PFSK-1 (cell line): Measurements from ENCODE around the gene DLGAP4.

Experiments used
- POLR2AphosphoS5 ChIP-seq: IDR thresholded peaks from 2 replicates; pipeline ENCODE4 v1.6.1; 2012; ENCODE audit warnings: low read depth, mild to moderate bottlenecking, control low read depth, low read length, moderate library complexity
- TAF1 ChIP-seq: IDR thresholded peaks from 2 replicates; pipeline ENCODE4 v1.6.1; 2012; ENCODE audit warnings: low read length, control low read depth, borderline replicate concordance; ENCODE audit not compliant: insufficient read depth

DNA sequence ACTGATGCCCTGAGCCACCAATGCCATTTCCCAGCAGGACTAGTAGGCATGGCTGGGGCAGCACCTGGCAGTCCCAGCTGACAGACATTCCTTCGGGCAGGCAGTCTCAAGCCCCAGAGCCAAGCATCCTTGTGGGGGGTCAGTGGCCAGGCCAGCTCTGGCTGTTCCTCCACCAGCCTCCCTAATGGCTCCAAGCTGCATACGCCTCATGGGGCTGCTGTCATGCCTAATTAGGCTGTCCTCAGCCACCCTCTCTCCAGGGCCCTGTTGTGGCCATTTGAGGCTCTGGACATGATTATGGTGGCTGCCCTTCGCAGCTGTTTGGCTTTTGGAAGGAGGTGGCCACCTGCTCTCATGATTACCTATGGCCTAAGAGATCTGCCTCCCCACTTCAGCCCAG, 79.4 kb downstream of the DLGAP4 start:
- TF ChIP-seq POLR2AphosphoS5: no peak
- no peak for TF ChIP-seq TAF1
